LNCAP (cell line): ENCODE measurements around the gene LRIG1.

Experiments used
- CTCF ChIP-seq: fragments of 450-650 bp; IDR thresholded peaks from 2 replicates; pipeline ENCODE4 v1.5.1; 2017; ENCODE audit warnings: mild to moderate bottlenecking

Gene LRIG1

GRCh38 chr3:66427951-66428474 lies 72.8 kb downstream of the LRIG1 start:
- TF ChIP-seq CTCF: no peak

GRCh38 chr3:66427352-66427751 lies 73.5 kb downstream of the LRIG1 start:
- no peak for TF ChIP-seq CTCF

GRCh38 chr3:66426135-66426534 lies 74.7 kb downstream of the LRIG1 start:
- no peak for TF ChIP-seq CTCF

- no peak for TF ChIP-seq CTCF
Observed at GRCh38 chr3:66425576-66426114, 75.2 kb downstream of the LRIG1 start.

GRCh38 chr3:66425032-66425431 lies 75.8 kb downstream of the LRIG1 start:
- no peak for TF ChIP-seq CTCF

GRCh38 chr3:66423791-66424190 lies 77.0 kb downstream of the LRIG1 start:
- no peak for TF ChIP-seq CTCF

GRCh38 chr3:66419036-66419435 lies 81.8 kb downstream of the LRIG1 start:
- no peak for TF ChIP-seq CTCF

- peak; percentile 86; the same call in 1 of the 2 replicates for TF ChIP-seq CTCF
Observed at GRCh38 chr3:66418475-66418931, 82.3 kb downstream of the LRIG1 start.
